ENCODE measurements around the gene MRPL3. TPM values are rescaled to one million over a fixed set of nuclear protein-coding genes. Genes with fewer than 3 reads are reported as not detected.

Gene MRPL3
- total RNA-seq, 1 experiment from 2014 or later = 126 TPM

DNA sequence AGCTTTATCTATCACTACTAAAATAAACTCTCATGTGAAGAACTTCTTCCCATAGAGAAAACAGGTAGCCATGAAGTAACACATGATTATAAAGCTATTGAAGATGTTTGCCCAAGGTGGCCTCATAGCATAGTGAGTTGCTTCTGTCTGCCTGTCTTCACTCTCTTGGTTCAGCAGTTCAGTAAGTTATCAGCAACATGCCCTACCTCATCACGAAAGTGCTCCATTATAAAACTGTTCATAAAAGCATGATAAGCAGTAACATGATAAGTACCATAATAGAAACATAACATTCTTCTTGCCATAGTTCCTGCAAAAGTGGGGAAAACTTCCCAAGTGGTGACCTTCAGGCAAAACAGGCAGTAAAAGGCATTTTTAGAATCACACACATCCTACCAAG is 45.6 kb downstream of the MRPL3 start:
- Histone ChIP-seq H3K4me1 (no peaks in the 10 kb centered on the region), H3K27me3 (replicated peaks; ENCODE audit: control insufficient read depth, insufficient read depth, low read length) (no peaks in the 10 kb centered on the region), H3K36me3 (ENCODE audit: control insufficient read depth, insufficient read depth, low read length) (no peaks in the 10 kb centered on the region), H3K4me3 (ENCODE audit: low read depth, low read length) (no peak overlapping the region), H3K9me3 (no peaks in the 10 kb centered on the region)
- Mint-ChIP-seq H3K27ac (ENCODE audit: unreplicated experiment) (no peak overlapping the region), H3K27me3 (ENCODE audit: insufficient read depth, unreplicated experiment) (no peaks in the 10 kb centered on the region), H3K36me3 (ENCODE audit: insufficient read depth, unreplicated experiment) (peaks cover 11% of the 10 kb centered on the region), H3K4me3 (ENCODE audit: unreplicated experiment) (no peak overlapping the region), H3K4me1 (ENCODE audit: low read depth, unreplicated experiment) (no peaks in the 10 kb centered on the region), H3K9me3 (ENCODE audit: unreplicated experiment) (no peaks in the 10 kb centered on the region)
- intact Hi-C loops (cut with micrococcal nuclease; ENCODE audit: unreplicated experiment) = no loop called here
- CTCF ChIA-PET = no interaction called here
- no peak for DNase-seq
- BruUV-seq (replicated peaks) = no TSS peak
- POLR2A ChIA-PET = no interaction called here
- no peak for TF ChIP-seq CTCF (IDR thresholded peaks at IDR 0.05; ENCODE audit: insufficient read depth in 1 of 2, low read depth in 1 of 2, low read length in 1 of 2, severe bottlenecking in 1 of 2, unreplicated experiment in 1 of 2)

GRCh38 chr3:131454501-131454900 is 48.3 kb downstream of the MRPL3 start:
- no peak overlapping the region for H3K4me3 ChIP-seq (ENCODE audit: low read depth, low read length)
- no peaks in the 10 kb centered on the region for H3K4me1 Mint-ChIP-seq (ENCODE audit: low read depth, unreplicated experiment)
- no peak overlapping the region for H3K4me3 Mint-ChIP-seq (ENCODE audit: unreplicated experiment)
- no peaks in the 10 kb centered on the region for H3K9me3 ChIP-seq
- H3K9me3 Mint-ChIP-seq (ENCODE audit: unreplicated experiment) = no peaks in the 10 kb centered on the region
- ChIA-PET POLR2A (no interaction called here), CTCF (no interaction called here)
- no peak for TF ChIP-seq CTCF (IDR thresholded peaks at IDR 0.05; ENCODE audit: insufficient read depth in 1 of 2, low read depth in 1 of 2, low read length in 1 of 2, severe bottlenecking in 1 of 2, unreplicated experiment in 1 of 2)
- no peaks in the 10 kb centered on the region for H3K27me3 Mint-ChIP-seq (ENCODE audit: insufficient read depth, unreplicated experiment)
- intact Hi-C loops (cut with micrococcal nuclease; ENCODE audit: unreplicated experiment) = no loop called here
- H3K36me3 ChIP-seq (ENCODE audit: control insufficient read depth, insufficient read depth, low read length) = no peaks in the 10 kb centered on the region
- DNase-seq = no peak
- no peak overlapping the region for H3K27ac Mint-ChIP-seq (ENCODE audit: unreplicated experiment)
- no peaks in the 10 kb centered on the region for H3K4me1 ChIP-seq
- H3K27me3 ChIP-seq (replicated peaks; ENCODE audit: control insufficient read depth, insufficient read depth, low read length) = no peaks in the 10 kb centered on the region
- peaks cover 6% of the 10 kb centered on the region for H3K36me3 Mint-ChIP-seq (ENCODE audit: insufficient read depth, unreplicated experiment)
- no TSS peak for BruUV-seq (replicated peaks)

GRCh38 chr3:131453533-131453932 is 49.2 kb downstream of the MRPL3 start:
- Mint-ChIP-seq H3K27me3 (ENCODE audit: insufficient read depth, unreplicated experiment) (no peaks in the 10 kb centered on the region), H3K4me3 (ENCODE audit: unreplicated experiment) (no peak overlapping the region), H3K27ac (ENCODE audit: unreplicated experiment) (no peak overlapping the region), H3K9me3 (ENCODE audit: unreplicated experiment) (no peaks in the 10 kb centered on the region), H3K4me1 (ENCODE audit: low read depth, unreplicated experiment) (no peaks in the 10 kb centered on the region), H3K36me3 (ENCODE audit: insufficient read depth, unreplicated experiment) (peaks cover 6% of the 10 kb centered on the region)
- intact Hi-C loops (cut with micrococcal nuclease; ENCODE audit: unreplicated experiment) = no loop called here
- H3K4me3 ChIP-seq (ENCODE audit: low read depth, low read length) = no peak overlapping the region
- H3K36me3 ChIP-seq (ENCODE audit: control insufficient read depth, insufficient read depth, low read length) = no peaks in the 10 kb centered on the region
- ChIA-PET CTCF (no interaction called here), POLR2A (no interaction called here)
- no TSS peak for BruUV-seq (replicated peaks)
- no peak for TF ChIP-seq CTCF (IDR thresholded peaks at IDR 0.05; ENCODE audit: insufficient read depth in 1 of 2, low read depth in 1 of 2, low read length in 1 of 2, severe bottlenecking in 1 of 2, unreplicated experiment in 1 of 2)
- H3K27me3 ChIP-seq (replicated peaks; ENCODE audit: control insufficient read depth, insufficient read depth, low read length) = no peaks in the 10 kb centered on the region
- no peaks in the 10 kb centered on the region for H3K4me1 ChIP-seq
- no peaks in the 10 kb centered on the region for H3K9me3 ChIP-seq
- no peak for DNase-seq

All from Caco-2 (cell line).